ENCODE measurements around the gene EHD4.

DNA sequence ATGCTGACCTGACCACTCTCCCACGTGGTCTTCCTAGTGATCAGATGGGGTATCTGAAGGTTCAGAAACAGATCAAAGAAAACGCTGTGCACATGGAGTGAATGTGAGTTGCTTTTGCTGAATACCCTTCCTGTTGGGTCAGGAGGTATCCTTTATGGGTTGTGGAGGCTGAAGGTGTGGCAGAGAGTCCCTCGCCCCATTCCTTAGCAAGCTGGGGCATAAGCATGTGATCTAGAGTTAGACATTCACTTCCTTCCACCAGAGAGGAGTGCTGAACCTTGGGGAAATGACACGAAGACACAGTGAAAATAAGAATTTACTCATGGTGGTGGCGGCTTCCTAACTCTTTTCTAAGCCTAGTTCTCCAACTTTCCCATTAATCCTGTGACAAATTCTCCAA, 50.7 kb downstream of the EHD4 start:
- TF ChIP-seq, protein P1, sequence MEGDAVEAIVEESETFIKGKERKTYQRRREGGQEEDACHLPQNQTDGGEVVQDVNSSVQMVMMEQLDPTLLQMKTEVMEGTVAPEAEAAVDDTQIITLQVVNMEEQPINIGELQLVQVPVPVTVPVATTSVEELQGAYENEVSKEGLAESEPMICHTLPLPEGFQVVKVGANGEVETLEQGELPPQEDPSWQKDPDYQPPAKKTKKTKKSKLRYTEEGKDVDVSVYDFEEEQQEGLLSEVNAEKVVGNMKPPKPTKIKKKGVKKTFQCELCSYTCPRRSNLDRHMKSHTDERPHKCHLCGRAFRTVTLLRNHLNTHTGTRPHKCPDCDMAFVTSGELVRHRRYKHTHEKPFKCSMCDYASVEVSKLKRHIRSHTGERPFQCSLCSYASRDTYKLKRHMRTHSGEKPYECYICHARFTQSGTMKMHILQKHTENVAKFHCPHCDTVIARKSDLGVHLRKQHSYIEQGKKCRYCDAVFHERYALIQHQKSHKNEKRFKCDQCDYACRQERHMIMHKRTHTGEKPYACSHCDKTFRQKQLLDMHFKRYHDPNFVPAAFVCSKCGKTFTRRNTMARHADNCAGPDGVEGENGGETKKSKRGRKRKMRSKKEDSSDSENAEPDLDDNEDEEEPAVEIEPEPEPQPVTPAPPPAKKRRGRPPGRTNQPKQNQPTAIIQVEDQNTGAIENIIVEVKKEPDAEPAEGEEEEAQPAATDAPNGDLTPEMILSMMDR (conservative IDR thresholded peaks at IDR 0.05), result no peak
- TF ChIP-seq ZFX (IDR thresholded peaks at IDR 0.05), result no peak
